K562 (cell line): ENCODE data around the gene CAST. TPM values are rescaled to one million over a fixed set of nuclear protein-coding genes. Genes with fewer than 3 reads are reported as not detected.

Experiments
- BMI1 ChIP-seq: fragments of 150-350 bp; IDR thresholded peaks from 2 replicates; pipeline ENCODE4 v1.6.1; 2014; ENCODE audit warnings: low read length
- CHD4 ChIP-seq: fragments of 200-600 bp; sonication (generic); IDR thresholded peaks from 3 replicates; pipeline ENCODE4 v1.6.1; 2012; ENCODE audit warnings: low read depth, mild to moderate bottlenecking, mixed read lengths, low read length, inconsistent platforms; ENCODE audit not compliant: insufficient read depth, insufficient replicate concordance, poor library complexity, severe bottlenecking
- HDAC3 ChIP-seq: fragments of 450-650 bp; IDR thresholded peaks from 2 replicates; pipeline ENCODE4 v1.6.1; 2018; ENCODE audit warnings: borderline replicate concordance, mild to moderate bottlenecking, moderate library complexity; ENCODE audit not compliant: partially characterized antibody
- KLF6 ChIP-seq: fragments of 250-450 bp; sonication (Bioruptor Pico); IDR thresholded peaks from 2 replicates; pipeline ENCODE4 v1.4.0; 2020; ENCODE audit warnings: mild to moderate bottlenecking, moderate library complexity, borderline replicate concordance
- MCM2 ChIP-seq: fragments of 450-650 bp; IDR thresholded peaks from 2 replicates; pipeline ENCODE4 v1.6.1; 2017; ENCODE audit warnings: low read depth, mild to moderate bottlenecking
- PURB ChIP-seq: sonication (generic); formaldehyde crosslinking; IDR thresholded peaks from 2 replicates; pipeline ENCODE4 v1.9.0; 2021; ENCODE audit warnings: low read depth, mild to moderate bottlenecking, missing genetic modification reagents
- ZNF12 ChIP-seq: sonication (generic); formaldehyde crosslinking; IDR thresholded peaks from 2 replicates; pipeline ENCODE4 v1.4.0; 2020; ENCODE audit warnings: mild to moderate bottlenecking, missing genetic modification reagents
- ZNF408 ChIP-seq: fragments of 250-450 bp; sonication (Bioruptor Pico); IDR thresholded peaks from 2 replicates; pipeline ENCODE4 v1.4.0; 2020; ENCODE audit warnings: low read depth, mild to moderate bottlenecking, moderate library complexity
- polyA plus RNA-seq, 8 experiments: library from polyadenylated mRNA; depleted of rRNA in 4 of 8; stranded (reverse) in 5 of 8; unstranded in 3 of 8; fragments of >200 nt; fragmentation: Nextera tagmentation in 2 of 8; fragmentation: Illumina TruSeq in 1 of 8; extraction: Ambion mirVana in 2 of 8; extraction: Trizol in 1 of 8; gene quantifications; 2 replicates each; pipeline versions ENCODE4 v1.2.1 to v1.2.3, GENCODE V29; 2011 to 2014; ENCODE audit warnings: inconsistent platforms in 1 of 8, missing spikeins in 1 of 8
- total RNA-seq, 7 experiments: library from RNA; depleted of rRNA in 6 of 7; stranded (reverse); fragments of >200 nt in 6 of 7; fragmentation: Illumina TruSeq in 2 of 7; extraction: Trizol in 2 of 7; gene quantifications; 2 replicates each; pipeline versions ENCODE4 v1.2.1 to v1.2.3, GENCODE V29; 2011 to 2021; ENCODE audit warnings: low replicate concordance in 1 of 7
- TF ChIP-seq, protein P1 (sequence below), 2 experiments: fragments of 450-650 bp; formaldehyde crosslinking in 1 of 2; IDR thresholded peaks; 2 replicates each; pipeline versions ENCODE4 v1.4.0 to v1.6.1; 2014 to 2020; ENCODE audit warnings: mild to moderate bottlenecking in 2 of 2, borderline replicate concordance in 1 of 2, low read depth in 1 of 2
- TF ChIP-seq, protein P2 (sequence below): fragments of 450-650 bp; IDR thresholded peaks from 2 replicates; pipeline ENCODE4 v1.6.1; 2016
- TF ChIP-seq, protein P3 (sequence below): fragments of 450-650 bp; IDR thresholded peaks from 2 replicates; pipeline ENCODE4 v1.6.1; 2014; ENCODE audit warnings: low read depth, mild to moderate bottlenecking, moderate library complexity, borderline replicate concordance
- TF ChIP-seq, protein P4 (sequence below), 2 experiments: fragments of 250-450 bp in 1 of 2; fragments of 450-650 bp in 1 of 2; sonication (Bioruptor Pico) in 1 of 2; IDR thresholded peaks; 2 replicates each; pipeline versions ENCODE4 v1.6.1 to v1.8.0; 2016 to 2021; ENCODE audit warnings: mild to moderate bottlenecking in 2 of 2, moderate library complexity in 2 of 2, missing compliant biosample characterization in 1 of 2, missing genetic modification characterization in 1 of 2
- TF ChIP-seq, protein P5 (sequence below): sonication (generic); formaldehyde crosslinking; IDR thresholded peaks from 2 replicates; pipeline ENCODE4 v1.8.0; 2022; ENCODE audit warnings: mild to moderate bottlenecking, missing genetic modification reagents

Gene CAST
- total and polyA plus RNA-seq, 9 of the 15 experiments (the other 6 are each of a cell fraction or from before 2014, with no cell fraction given): 55.5 to 136 (median 86.1) TPM

DNA sequence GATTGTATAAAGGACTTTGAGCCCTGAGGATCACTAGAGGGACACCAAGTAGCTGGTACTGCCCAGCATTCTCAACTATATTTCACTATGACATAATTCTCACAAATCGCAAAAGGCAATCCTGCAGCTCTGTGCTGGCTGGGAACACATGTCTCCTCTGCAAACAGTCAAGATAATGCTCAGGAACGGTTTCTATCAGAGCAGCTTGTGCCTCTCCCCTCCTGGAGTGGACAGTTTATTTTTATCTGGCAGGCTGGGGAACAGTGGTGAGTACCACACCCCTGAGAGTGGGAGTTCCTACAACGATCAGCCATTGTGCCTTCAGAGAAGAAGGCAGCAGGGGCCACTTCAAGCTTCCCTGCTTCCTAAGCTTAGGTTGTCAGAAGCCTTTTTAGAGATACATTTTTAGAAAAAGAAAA lies 79.7 kb downstream of the CAST start (continued):
- TF ChIP-seq, protein P1, sequence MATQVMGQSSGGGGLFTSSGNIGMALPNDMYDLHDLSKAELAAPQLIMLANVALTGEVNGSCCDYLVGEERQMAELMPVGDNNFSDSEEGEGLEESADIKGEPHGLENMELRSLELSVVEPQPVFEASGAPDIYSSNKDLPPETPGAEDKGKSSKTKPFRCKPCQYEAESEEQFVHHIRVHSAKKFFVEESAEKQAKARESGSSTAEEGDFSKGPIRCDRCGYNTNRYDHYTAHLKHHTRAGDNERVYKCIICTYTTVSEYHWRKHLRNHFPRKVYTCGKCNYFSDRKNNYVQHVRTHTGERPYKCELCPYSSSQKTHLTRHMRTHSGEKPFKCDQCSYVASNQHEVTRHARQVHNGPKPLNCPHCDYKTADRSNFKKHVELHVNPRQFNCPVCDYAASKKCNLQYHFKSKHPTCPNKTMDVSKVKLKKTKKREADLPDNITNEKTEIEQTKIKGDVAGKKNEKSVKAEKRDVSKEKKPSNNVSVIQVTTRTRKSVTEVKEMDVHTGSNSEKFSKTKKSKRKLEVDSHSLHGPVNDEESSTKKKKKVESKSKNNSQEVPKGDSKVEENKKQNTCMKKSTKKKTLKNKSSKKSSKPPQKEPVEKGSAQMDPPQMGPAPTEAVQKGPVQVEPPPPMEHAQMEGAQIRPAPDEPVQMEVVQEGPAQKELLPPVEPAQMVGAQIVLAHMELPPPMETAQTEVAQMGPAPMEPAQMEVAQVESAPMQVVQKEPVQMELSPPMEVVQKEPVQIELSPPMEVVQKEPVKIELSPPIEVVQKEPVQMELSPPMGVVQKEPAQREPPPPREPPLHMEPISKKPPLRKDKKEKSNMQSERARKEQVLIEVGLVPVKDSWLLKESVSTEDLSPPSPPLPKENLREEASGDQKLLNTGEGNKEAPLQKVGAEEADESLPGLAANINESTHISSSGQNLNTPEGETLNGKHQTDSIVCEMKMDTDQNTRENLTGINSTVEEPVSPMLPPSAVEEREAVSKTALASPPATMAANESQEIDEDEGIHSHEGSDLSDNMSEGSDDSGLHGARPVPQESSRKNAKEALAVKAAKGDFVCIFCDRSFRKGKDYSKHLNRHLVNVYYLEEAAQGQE (IDR thresholded peaks at IDR 0.05; ENCODE audit: borderline replicate concordance): peak; percentile 8; the same call in 1 of the 2 replicates
- TF ChIP-seq, protein P1 (CRISPR knock-in tag; IDR thresholded peaks at IDR 0.05; ENCODE audit: low read depth): no peak
- TF ChIP-seq KLF6: no peak
- TF ChIP-seq, protein P2, sequence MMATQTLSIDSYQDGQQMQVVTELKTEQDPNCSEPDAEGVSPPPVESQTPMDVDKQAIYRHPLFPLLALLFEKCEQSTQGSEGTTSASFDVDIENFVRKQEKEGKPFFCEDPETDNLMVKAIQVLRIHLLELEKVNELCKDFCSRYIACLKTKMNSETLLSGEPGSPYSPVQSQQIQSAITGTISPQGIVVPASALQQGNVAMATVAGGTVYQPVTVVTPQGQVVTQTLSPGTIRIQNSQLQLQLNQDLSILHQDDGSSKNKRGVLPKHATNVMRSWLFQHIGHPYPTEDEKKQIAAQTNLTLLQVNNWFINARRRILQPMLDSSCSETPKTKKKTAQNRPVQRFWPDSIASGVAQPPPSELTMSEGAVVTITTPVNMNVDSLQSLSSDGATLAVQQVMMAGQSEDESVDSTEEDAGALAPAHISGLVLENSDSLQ: no peak
- TF ChIP-seq, protein P3, sequence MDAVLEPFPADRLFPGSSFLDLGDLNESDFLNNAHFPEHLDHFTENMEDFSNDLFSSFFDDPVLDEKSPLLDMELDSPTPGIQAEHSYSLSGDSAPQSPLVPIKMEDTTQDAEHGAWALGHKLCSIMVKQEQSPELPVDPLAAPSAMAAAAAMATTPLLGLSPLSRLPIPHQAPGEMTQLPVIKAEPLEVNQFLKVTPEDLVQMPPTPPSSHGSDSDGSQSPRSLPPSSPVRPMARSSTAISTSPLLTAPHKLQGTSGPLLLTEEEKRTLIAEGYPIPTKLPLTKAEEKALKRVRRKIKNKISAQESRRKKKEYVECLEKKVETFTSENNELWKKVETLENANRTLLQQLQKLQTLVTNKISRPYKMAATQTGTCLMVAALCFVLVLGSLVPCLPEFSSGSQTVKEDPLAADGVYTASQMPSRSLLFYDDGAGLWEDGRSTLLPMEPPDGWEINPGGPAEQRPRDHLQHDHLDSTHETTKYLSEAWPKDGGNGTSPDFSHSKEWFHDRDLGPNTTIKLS: peak; percentile 27; the same call in 1 of the 2 replicates
- no peak for TF ChIP-seq BMI1
- TF ChIP-seq, protein P4, sequence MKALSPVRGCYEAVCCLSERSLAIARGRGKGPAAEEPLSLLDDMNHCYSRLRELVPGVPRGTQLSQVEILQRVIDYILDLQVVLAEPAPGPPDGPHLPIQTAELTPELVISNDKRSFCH (CRISPR knock-in tag; IDR thresholded peaks at IDR 0.05): no peak
- TF ChIP-seq, protein P4 (tag; IDR thresholded peaks at IDR 0.05): no peak
- no peak for TF ChIP-seq ZNF408 (CRISPR knock-in tag)
- no peak for TF ChIP-seq CHD4
- no peak for TF ChIP-seq HDAC3
- TF ChIP-seq PURB (CRISPR knock-in tag): no peak
- no peak for TF ChIP-seq MCM2
- TF ChIP-seq ZNF12 (CRISPR knock-in tag): no peak
- TF ChIP-seq, protein P5, sequence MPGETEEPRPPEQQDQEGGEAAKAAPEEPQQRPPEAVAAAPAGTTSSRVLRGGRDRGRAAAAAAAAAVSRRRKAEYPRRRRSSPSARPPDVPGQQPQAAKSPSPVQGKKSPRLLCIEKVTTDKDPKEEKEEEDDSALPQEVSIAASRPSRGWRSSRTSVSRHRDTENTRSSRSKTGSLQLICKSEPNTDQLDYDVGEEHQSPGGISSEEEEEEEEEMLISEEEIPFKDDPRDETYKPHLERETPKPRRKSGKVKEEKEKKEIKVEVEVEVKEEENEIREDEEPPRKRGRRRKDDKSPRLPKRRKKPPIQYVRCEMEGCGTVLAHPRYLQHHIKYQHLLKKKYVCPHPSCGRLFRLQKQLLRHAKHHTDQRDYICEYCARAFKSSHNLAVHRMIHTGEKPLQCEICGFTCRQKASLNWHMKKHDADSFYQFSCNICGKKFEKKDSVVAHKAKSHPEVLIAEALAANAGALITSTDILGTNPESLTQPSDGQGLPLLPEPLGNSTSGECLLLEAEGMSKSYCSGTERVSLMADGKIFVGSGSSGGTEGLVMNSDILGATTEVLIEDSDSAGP: no peak
